GM21381 (cell line): ENCODE results near the gene IRF7.

Experiments used
- ATAC-seq: cut with Tn5 transposase; IDR thresholded peaks from one replicate; pipeline ENCODE4 v1.9.1; 2021; ENCODE audit warnings: mild to moderate bottlenecking, moderate library complexity; ENCODE audit not compliant: unreplicated experiment

The IRF7 gene

GRCh38 chr11:567629-568292, 48.0 kb downstream of the IRF7 start:
- no peak for ATAC-seq

GRCh38 chr11:567011-567628, 48.6 kb downstream of the IRF7 start:
- ATAC-seq, result no peak

GRCh38 chr11:565921-566509, 49.7 kb downstream of the IRF7 start:
- ATAC-seq, result no peak

- ATAC-seq, result no peak
Observed at GRCh38 chr11:563812-564578, 51.8 kb downstream of the IRF7 start.

GRCh38 chr11:563066-563811, 52.5 kb downstream of the IRF7 start:
- no peak for ATAC-seq
